GM18907 (cell line): Measurements from ENCODE around the gene PPP2R2C.

Source experiments
- ATAC-seq: cut with Tn5 transposase; IDR thresholded peaks from one replicate; pipeline ENCODE4 v1.9.1; 2021; ENCODE audit warnings: mild to moderate bottlenecking, moderate library complexity; ENCODE audit not compliant: unreplicated experiment

PPP2R2C gene

DNA sequence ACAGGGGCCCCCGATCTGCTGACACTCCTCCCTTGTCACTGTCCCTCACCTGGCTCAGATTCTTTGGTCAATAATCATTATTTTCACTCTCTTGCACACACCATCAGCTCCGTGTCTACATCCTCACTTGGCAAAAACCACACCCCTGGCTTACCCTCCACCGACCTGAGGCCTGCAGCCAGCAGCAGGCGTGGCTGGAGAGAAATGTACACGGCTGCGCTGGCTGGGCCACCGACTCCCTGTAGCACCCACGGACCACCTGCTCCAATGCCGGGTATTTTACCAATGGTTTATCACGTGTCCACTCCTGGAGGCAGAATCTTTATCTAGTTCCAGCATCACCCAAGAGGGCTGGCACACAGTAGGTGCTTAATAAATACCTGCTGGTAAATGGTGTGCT is 104.3 kb downstream of the PPP2R2C start:
- ATAC-seq = no peak

DNA sequence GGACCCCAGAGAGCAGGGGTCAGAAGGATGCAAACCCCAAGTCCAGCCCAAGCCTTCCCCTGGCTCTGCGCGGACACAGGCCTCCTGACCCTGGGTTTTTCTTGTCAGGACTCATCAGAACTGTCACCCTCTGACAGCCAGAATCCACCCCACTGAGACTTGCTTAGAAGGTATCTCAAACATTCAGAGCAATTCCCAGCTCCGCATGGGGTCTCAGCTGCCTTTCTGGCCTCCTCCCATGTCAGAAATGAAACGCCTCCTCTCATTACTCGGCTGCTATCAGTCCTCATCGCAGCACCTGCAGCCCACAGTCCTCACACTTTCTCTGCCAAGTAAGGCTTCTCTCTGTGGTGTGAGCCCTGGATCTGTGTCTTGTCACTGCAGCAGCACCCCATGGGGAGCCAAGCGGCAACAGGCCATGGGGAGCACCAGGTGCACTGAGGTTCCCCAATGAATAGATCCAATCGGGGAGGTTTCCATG is 105.0 kb downstream of the PPP2R2C start:
- ATAC-seq = no peak

DNA sequence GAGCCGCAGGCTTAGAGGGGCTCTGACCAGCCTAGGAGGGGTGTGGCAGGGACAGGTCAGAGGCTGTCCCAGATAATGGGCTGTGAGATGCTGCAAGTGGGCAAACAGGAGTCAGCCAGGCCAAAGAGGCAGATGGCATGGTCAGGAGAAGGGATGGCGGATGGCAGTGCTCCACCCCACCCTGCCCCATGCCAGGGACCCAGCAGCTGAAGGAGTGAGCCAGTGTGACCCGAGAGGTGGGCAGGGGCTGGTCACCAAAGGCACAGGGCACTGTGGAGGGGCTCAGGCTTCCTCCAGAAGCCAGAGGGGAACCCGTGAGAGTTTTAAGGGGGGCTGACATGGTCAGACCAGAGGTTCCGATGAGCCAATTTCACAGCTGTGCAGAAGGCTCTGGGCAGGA is 105.8 kb downstream of the PPP2R2C start:
- no peak for ATAC-seq

DNA sequence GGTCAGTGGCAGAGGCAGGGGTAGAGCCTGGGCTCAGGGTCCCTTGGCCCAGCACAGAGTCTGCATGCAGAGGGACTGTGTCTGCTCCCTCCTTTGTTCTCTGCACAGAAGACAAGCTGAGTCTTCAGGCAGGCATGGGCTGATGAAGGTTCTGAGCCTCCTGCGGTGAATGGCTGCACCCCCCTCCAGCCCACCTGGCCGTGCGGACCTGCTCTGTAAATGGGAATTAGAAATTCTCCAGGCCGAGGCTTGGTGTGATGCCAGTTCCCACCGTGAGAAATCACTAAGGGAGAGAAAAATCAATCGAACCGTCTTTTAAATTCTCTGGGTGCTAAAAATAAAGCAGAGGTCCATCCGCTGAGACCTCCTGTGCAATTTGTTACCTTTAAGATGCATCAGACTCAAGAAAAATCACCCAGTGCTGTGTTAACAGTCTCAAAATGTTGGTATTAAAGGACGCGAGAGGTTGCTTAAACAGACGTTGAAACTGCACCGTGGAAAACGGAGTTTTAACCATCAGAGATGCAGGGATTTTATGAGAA is 106.8 kb downstream of the PPP2R2C start:
- ATAC-seq = no peak

DNA sequence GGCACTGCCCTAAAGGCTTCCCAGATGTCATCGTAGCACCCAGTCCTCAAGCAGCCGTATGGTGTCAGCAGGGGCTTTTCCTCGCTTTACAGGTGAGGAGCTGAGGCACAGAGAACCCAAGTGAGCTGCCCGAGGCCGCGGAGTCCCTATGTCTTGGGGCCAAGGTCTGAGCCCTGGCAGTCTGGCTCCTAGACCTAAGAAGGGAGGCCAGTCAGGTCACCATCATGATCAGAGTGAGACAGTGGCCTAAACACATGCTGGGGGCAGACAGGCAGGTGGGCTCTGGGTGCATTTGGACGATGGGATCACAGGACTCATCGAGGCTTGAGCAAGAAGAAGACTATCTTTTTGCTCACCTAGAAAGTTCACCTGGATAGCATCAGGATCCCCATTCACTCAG is 107.8 kb downstream of the PPP2R2C start:
- ATAC-seq = no peak

DNA sequence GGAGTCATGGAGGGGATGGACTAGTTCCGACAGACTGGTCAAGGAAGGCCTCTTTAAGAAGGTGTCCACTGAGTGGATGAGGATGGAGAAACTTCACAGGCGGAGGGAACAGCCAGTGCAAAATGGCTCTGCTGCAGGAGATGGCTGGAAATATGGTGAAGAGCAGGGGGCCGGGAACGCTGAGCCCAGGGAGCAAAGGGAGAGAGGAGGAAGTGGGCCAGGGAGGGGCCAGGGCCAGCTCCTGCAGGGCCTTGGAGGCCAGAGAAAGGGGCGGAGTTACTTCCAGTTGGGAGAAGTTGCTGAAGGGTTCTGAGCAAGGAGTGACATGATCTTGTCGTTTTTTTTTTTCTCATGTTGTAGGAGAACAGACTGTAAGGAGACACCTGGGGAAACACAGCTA is 108.3 kb downstream of the PPP2R2C start:
- ATAC-seq = no peak

DNA sequence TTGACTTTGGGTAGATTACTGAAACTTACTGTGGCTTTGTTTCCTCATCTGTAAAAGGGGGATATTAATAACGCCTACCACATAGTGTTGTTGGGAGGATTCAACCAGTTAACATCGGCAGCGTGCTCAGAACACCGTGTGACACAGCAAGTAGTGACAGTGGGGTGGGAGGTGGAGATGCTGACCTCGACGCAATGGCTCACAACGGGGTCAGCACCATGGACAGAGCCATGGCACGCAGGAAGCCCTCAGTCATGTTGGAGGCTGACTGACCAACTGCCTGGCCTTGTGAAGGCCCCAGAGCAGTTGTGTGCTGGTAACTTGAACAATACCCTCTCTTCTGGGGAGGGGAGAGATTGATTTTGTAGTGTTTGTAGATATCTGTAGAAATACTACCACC is 109.5 kb downstream of the PPP2R2C start:
- no peak for ATAC-seq

DNA sequence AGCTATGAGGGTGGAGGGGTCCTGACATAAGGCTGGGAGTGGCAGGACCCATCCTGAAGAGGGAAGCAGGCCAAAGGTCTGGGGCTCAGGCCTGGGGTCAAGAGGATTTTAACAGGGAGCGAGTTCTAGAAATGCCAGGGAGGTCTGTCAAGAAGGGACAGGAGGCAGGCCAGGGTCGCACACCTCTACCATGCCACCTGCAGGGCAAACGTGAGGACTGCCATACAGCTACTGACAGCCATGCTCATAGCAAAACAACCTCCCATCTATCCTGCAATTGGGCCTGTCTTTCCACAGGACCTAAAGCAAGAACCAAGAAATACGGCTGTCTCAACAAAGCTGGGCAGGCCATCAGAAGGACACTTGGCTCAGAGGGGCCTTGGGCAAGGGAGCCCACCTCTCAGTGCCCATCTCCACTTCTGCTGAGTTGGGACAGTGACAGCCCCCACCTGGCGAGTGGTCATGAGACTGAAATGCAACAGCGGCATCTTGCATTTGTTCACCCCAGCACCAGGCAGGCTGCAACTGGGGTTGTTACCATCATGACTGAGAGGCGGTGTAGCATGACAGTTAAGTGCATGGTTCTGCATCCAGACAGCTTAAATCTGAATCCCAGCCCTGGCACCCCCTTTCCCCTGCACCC is 110.0 kb downstream of the PPP2R2C start:
- no peak for ATAC-seq

DNA sequence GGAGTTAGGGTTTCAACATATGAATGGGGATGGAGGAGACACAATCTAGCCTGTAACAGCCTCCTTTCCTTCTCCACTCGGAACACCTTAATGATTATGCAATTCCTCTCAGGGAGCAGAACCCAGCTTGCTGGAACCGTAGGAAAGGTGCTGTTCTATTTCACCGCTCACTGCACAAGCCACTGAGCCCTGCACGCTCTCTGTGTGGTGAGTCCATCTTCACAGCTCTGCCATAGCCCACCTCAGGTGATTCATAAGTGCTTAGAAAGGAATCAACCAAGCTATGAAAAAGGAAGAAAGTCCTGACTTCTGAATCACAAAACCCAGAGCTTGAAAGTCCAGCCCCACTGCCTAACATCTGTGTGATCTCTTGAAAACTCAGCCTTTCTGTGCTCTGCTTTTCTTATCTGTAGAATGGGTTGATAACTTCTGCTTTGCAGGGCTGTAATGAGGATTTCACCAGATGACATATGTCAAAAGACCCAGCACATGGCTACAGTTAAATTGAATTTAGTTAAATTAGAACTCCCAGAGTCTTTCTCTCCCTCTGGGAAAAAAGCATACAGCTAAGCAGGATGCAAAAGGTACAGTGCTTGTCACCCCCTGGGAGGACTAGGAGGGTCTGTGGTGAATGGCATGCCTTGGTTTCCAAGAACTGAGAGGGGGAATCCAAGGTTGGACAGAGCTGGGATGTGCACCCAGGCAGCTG is 111.2 kb downstream of the PPP2R2C start:
- no peak for ATAC-seq

DNA sequence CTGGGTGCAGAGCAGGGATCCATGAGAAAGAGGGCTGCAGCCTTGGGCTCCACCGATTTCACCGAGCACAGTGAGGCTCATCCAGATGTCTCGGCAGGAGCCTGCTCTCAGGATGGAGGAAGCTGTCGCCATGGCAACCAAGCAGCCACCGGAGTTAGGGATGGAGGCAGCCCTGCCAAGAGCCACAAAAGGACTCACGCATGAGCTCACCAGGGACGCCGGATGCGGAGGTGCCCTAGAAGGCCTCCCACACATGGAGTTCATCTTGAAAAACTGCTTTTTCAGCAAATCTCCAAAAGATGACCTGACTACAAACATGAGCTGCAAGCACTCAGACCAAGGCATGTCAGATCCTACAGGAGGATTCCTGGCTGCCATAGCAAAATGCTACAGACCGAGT is 112.0 kb downstream of the PPP2R2C start:
- no peak for ATAC-seq

DNA sequence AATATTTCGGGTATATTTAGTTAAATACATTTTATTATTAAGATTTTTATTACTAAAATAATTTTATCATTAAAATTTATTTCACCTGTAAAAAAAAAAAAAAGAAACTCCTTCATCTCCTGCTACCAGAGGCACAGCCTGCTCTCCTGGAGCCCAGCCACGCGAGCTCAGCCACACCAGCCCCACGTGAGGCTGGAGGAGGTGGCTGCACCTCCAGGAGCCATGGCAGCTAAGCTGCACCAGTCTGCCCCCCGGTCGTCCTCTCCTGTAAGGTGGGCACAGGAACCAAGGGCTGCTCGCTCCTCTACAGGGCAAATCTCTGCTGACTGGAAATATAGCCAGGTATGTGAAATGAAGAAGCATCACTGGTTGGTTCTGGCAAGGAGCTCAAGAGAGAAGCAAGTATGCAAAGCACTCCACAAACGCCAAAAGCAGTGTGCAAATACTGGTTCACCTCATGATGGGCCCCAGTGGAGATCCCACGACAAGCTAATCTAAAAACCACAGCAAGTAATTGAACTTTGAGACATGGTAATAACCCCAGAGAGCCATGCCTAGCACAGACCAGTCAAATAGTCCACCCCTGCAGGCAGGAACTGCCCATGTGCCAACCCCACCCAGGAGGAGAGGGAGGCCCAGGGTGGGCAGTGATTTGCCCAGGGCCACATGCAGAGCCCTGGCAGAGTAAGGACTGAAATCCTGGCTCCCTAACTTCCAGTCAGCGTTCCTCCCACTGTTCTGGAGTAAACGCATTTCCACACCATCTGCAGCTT is 112.7 kb downstream of the PPP2R2C start:
- no peak for ATAC-seq

DNA sequence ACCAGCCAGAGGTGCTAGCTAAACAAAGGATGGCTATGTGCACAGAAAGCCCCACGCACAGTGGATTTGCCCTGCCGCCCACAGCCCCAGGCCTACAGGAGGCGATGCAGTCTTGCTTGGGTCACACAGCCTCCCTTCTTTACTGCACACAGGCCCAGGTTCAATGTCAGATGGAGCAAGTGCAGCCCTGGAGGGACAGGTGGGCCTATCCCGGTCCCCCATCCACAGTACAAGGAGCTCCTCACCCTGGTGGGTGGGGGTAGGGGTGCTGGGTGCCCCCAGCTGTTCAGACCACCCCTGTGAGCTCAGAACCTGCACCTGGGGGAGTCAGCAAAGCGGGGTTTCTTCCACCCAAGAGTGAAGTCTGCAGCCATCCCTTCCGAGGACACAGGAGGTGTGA is 114.9 kb downstream of the PPP2R2C start:
- ATAC-seq = no peak

DNA sequence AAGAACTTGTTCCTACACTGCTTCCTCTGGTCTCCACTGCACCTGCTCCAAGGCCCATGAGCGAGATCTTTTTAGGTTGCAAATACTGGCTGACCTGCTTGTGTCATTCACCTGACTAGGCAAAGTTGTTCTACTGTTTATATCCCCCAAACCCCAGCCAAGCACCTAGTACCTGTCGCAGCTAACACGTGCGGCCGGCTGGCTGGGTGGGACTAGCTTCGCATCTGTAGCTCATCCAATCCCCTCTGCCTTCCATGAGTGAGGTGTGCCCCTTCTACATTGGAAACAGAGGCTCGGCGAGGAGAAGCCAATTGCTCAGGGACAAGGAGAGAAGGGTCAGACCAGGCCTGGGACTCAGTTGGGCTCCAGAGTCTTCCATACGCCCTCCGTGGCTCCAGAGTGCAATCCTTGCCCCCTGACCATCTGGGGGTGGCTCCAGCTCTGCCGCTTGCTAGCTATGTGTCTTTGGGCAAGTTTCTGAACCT is 116.3 kb downstream of the PPP2R2C start:
- no peak for ATAC-seq

DNA sequence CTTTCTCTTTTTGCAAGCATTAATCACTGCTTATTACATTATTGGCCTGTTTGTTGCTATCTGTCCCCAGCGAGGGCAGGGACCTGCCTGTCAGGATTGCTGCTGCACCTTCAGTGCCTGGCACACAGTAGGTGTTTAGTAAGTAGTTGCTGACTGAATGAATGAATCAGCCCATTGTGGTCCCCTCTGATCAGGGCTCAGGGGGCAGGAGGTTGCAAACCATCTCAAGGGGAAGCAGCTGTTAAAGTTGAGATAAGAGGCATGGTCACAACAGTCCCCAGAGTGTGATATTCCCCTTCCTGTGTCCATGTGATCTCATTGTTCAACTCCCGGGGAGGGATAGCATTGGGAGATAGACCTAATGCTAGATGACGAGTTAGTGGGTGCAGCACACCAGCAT is 117.4 kb downstream of the PPP2R2C start:
- no peak for ATAC-seq

DNA sequence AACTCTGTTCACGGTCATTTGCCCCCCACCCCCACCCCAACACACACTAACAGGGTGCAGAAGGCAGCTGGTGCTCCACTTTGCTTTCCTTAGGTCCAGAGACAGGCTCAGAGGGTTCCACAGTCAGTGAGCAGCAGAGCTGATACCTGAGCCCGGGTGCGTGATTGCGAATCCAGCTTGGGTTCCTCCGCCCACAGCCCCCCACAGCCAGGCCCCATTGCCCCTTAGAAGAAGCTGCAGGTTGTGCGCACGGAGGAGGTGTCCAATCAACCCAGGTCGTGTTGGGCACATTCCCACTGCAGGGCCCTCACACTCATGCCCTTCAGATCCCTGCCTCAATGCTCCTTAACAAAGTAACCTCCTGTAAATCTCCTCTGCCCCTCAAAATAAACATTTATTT is 117.8 kb downstream of the PPP2R2C start:
- no peak for ATAC-seq

DNA sequence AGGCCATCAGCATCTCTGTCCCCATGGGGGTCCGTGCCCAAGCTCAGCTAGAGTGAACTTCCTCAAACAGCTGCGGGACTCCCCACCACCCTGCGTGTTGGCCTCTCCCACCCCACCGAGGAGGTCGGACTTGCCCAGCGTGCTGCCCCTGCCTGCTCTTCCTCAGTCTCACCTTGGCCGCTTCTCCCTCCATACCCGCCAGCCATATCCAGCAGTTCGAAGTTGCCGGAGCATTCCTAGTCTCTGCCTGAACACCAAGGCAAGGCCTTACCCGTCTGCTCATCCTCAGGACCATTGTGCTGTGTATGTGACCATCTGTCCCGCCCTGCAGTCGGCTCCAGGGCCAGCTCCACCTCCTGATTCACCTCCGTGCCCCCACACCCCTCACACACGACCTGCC is 118.3 kb downstream of the PPP2R2C start:
- no peak for ATAC-seq

DNA sequence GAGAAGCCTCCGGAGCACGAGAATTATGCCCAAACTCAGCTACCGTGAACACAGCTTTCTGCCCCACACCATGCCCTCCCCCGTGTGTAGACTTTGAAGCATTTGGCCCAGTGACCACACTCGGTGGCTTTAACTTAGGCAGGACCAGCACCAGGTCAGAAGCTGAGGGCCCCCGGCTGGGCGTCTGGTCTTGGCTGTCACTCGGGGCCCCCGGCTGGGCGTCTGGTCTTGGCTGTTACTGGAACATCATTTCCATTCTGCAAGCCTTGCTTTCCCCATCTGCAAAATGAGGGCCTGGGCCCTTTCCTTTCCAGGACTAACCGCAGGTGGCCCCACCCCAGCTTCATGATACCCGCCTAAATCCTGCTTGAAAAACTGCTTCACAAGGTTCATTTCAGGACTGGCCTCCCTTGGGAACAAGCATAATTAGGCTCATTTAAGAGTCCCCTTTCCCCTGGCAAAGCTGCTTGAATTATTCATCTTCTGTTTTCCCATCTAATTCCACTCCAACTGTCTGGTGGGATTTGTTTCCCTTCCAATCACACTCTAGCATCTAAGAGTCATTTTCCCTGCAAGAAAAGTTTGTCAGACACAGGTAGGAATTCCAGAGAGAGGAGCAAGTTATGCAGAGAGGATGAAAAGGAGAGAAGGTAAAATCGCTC is 120.3 kb downstream of the PPP2R2C start:
- ATAC-seq = no peak

DNA sequence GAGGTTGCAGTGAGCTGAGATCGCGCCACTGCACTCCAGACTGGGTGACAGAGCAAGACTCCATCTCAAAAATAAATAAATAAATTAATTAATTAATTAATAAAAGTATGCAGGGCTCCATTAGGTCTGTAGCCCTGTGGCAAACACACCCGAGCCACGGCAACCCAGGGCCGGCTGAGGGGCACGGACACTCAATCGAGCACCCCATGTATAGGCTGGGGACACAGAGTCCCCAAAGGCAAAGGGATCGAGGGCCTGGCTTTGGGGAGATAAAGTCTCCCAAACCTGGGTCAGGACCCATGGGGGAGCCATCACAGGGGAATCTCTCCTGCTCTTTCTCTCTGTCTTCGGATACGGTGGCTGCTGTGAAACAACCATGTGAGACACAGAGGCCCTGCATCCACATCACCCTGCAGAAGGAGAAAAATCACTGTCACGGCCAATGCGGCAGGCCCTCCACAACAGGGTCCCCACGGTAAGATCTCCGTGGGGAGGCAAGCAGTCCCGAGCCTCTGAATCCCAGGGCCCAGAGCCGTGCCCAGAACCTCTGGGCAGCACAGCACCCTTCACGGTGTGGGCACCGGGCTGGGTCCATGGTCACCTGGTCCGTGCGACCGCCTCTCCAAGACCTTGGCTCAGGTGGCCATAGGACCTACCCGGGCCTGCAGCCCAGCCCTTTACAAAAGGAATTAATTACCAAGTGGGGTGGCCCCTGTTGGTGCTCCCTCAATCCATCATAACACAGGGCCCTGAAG is 121.0 kb downstream of the PPP2R2C start:
- no peak for ATAC-seq

DNA sequence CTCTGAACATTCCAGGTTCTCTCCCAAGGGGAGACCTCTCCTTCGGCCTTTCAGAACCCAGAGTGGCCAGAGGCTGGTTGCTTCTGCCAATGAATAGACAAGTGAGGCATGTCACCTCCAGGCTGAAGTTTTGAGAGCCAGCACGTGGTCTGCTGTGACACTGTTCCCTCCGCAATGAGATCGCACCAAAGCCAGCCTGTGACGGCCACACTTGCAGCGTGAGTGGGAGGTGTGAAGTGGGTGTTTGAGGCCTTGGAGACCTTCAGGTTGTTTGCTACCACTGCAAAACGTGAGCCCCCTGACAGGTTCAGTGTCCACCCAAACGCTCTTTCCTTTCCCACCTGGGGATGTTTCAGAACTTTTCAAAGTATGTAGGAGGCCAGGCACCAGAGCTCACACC is 121.8 kb downstream of the PPP2R2C start:
- ATAC-seq = no peak

DNA sequence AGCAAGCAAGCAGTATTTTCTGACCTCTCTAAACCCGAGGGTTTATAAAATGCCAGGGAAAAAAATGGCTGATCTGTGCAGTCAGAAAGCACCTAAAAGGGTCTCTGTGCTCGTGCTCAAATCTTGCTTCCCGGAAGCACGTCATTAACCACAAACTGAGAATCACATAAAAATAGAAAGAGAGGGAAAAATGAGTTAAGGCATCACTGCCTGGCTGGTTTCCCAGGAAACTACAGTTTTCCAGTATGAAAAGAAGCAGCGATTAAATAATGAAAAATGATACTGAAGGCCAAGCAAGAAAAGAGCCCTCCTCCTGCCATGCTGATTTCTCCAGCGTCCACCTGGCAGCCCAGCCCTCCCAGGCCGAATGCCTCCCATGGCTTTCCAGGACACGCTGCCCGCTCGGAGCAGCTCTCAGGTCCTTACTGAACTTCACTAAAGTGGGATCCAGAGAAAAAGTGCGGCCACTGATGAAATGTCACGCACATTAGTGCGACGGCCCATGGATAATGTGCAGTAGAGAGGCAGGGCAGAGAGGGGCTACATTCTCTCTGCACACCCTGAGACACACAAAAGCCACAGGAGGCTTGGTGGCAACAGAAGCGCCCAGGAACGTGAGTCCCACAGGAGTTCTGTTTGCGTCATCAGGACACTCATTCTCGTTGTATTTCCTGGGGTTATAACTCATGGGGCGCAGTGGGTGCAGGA is 122.4 kb downstream of the PPP2R2C start:
- ATAC-seq = no peak
